Measurements from ENCODE around the gene CLDN5. TPM values are rescaled to one million over a fixed set of nuclear protein-coding genes. Genes with fewer than 3 reads are reported as not detected.
A peak's percentile ranks its signal among the peaks of the same experiment; 100 is the strongest.

Gene CLDN5
- total and polyA plus RNA-seq, 7 donors, result 3.5 to 129 (median 57.4) TPM

DNA sequence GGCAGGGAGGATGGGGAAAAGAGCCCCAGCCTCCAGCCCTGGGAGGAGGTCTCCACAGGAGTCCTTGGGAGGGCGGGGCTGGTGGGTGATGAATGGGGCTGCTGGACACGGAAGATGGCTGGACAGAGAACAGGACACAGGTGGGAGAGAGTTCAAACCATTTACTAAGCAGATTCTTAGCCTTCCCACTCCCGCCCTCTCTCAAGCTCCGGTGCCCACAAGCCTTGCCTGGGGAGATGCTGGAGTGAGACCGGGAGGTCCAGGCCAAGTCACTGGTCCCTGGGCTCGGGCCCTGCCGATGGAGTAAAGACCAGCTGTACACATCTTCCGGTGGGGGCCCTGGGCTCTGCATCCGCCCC is 1.4 kb downstream of the CLDN5 start:
- 40 to 42% methylated on average over 9 of the region's 9 CpGs for WGBS, 2 donors
- Histone ChIP-seq H3K9me3 (no peaks in the 10 kb centered on the region), H3K27ac (peak overlapping the region in 3 of 4 donors; percentile 42 to 68 (median 51)), H3K4me3 (peak overlapping the region; percentile 12 to 40 (median 33)), H3K27me3 (peaks cover 22 to 54% (median 46%) of the 10 kb centered on the region in 3 donors), H3K4me1 (peaks cover 0 to 19% (median 15%) of the 10 kb centered on the region in 4 donors), H3K36me3 (no peaks in the 10 kb centered on the region)
- intact Hi-C loops (cut with DNase I), result no loop called here
- no peak for DNase-seq
- TF ChIP-seq POLR2AphosphoS5 (IDR thresholded peaks at IDR 0.05), result no peak
- no peak for TF ChIP-seq CTCF (IDR thresholded peaks at IDR 0.05)

GRCh38 chr22:19522190-19522880 is 1.9 kb downstream of the CLDN5 start:
- peak overlapping the region; percentile 12 to 40 (median 33) for H3K4me3 ChIP-seq

GRCh38 chr22:19520566-19521305 is 3.5 kb downstream of the CLDN5 start:
- WGBS, 2 donors, result 95 to 96% methylated on average over 10 of the region's 10 CpGs
- no peaks in the 10 kb centered on the region for H3K9me3 ChIP-seq
- no peak overlapping the region for H3K27ac ChIP-seq
- H3K4me1 ChIP-seq, result peaks cover 0 to 19% (median 15%) of the 10 kb centered on the region in 4 donors
- no peak for DNase-seq
- peak overlapping the region in 2 of 4 donors; percentile 31 to 40 for H3K4me3 ChIP-seq
- no peak for TF ChIP-seq POLR2AphosphoS5 (IDR thresholded peaks at IDR 0.05)
- TF ChIP-seq POLR2A (IDR thresholded peaks at IDR 0.05), result no peak
- no peak for TF ChIP-seq EP300 (IDR thresholded peaks at IDR 0.05)
- no peak for TF ChIP-seq CTCF (IDR thresholded peaks at IDR 0.05)
- H3K36me3 ChIP-seq, result no peaks in the 10 kb centered on the region
- intact Hi-C loops (cut with DNase I), result no loop called here
- H3K27me3 ChIP-seq, result peaks cover 22 to 40% (median 40%) of the 10 kb centered on the region in 3 donors

More at GRCh38 chr22:19522190-19522880, 1.9 kb downstream of the CLDN5 start:
- Histone ChIP-seq H3K27me3 (peaks cover 22 to 52% (median 46%) of the 10 kb centered on the region in 3 donors), H3K9me3 (no peaks in the 10 kb centered on the region), H3K36me3 (no peaks in the 10 kb centered on the region), H3K27ac (peak overlapping the region in 2 of 4 donors; percentile 42 to 68), H3K4me1 (peaks cover 0 to 19% (median 15%) of the 10 kb centered on the region in 4 donors)
- WGBS, 2 donors, result 71 to 73% methylated on average over 16 of the region's 16 CpGs
- no peak for DNase-seq
- no peak for TF ChIP-seq POLR2A (IDR thresholded peaks at IDR 0.05)
- TF ChIP-seq CTCF (IDR thresholded peaks at IDR 0.05), result no peak
- no peak for TF ChIP-seq POLR2AphosphoS5 (IDR thresholded peaks at IDR 0.05)
- TF ChIP-seq EP300 (IDR thresholded peaks at IDR 0.05), result no peak
- intact Hi-C loops (cut with DNase I), result no loop called here

DNA sequence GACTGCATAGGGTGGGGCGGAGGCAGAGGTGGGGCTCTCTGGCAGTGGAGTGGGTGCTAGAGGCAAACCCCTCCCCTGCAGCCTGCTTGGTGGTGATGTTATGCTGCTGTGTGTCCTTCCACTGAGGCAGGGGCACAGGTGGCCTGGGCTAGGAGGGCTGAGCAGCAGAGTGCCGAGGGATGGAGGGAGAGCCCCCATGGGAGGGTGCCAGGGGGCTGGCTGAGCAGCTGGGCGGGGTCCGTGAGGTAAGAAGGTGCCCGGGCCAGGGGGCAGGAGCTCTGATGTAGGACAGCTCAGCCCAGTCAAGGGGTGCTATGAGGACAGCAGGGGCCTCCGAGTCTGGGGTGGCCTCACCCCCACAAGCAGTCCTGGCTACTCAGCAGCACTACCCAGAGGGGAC is 4.2 kb downstream of the CLDN5 start:
- WGBS, 2 donors, result 89 to 94% methylated on average over 6 of the region's 6 CpGs
- no peak overlapping the region for H3K4me3 ChIP-seq

More for the DNA sequence above, 4.2 kb downstream of the CLDN5 start:
- H3K4me1 ChIP-seq, result peaks cover 0 to 19% (median 15%) of the 10 kb centered on the region in 4 donors
- intact Hi-C loops (cut with DNase I), result no loop called here
- H3K27me3 ChIP-seq, result peaks cover 22 to 33% (median 33%) of the 10 kb centered on the region in 3 donors
- no peaks in the 10 kb centered on the region for H3K9me3 ChIP-seq
- TF ChIP-seq EP300 (IDR thresholded peaks at IDR 0.05), result no peak
- no peak for TF ChIP-seq POLR2A (IDR thresholded peaks at IDR 0.05)
- TF ChIP-seq POLR2AphosphoS5 (IDR thresholded peaks at IDR 0.05), result no peak
- TF ChIP-seq CTCF (IDR thresholded peaks at IDR 0.05), result no peak
- DNase-seq, result no peak
- H3K36me3 ChIP-seq, result no peaks in the 10 kb centered on the region
- no peak overlapping the region for H3K27ac ChIP-seq

All from sigmoid colon (tissue), 7 donors.